Esophagus muscularis mucosa (tissue), 4 donors: ENCODE results near the gene PIK3C2B. TPM values are rescaled to one million over a fixed set of nuclear protein-coding genes. Genes with fewer than 3 reads are reported as not detected.
"Not testable (repeated sequence)": the region's sequence is repeated elsewhere in the genome, so short reads cannot be mapped to it uniquely, and the experiment has no call there.

Experiments used
- DNase-seq: peaks from one replicate; pipeline ENCODE4 v3.0.0-alpha.2; 2017; ENCODE audit errors: extremely low spot score
- H3K27ac ChIP-seq, 4 donors: fragments of 200-600 bp; sonication (generic); replicated peaks in 1 of 4; 1 replicate in 3 of 4; 2 replicates in 1 of 4; pipeline ENCODE4 v1.5.1; 2016 to 2019; ENCODE audit warnings: mild to moderate bottlenecking in 1 of 4
- H3K27me3 ChIP-seq, 4 donors: fragments of 200-600 bp; sonication (generic); one replicate each; pipeline versions ENCODE4 v1.5.1 to v1.6.0; 2016 to 2019
- H3K36me3 ChIP-seq, 4 donors: fragments of 200-600 bp; sonication (generic); one replicate each; pipeline ENCODE4 v1.5.1; 2016 to 2019
- H3K4me1 ChIP-seq, 4 donors: fragments of 200-600 bp; sonication (generic); one replicate each; pipeline ENCODE4 v1.5.1; 2016 to 2019
- H3K4me3 ChIP-seq, 4 donors: fragments of 200-600 bp; sonication (generic); 1 replicate in 2 of 4; 2 replicates in 2 of 4; pipeline ENCODE4 v1.5.1; 2016 to 2019; ENCODE audit warnings: mild to moderate bottlenecking in 4 of 4, moderate library complexity in 1 of 4
- H3K9me3 ChIP-seq, 4 donors: fragments of 200-600 bp; sonication (generic); 1 replicate in 3 of 4; 2 replicates in 1 of 4; pipeline ENCODE4 v1.5.1; 2016 to 2019
- CTCF ChIP-seq, 3 experiments: fragments of 200-600 bp in 2 of 3; fragments of 450-650 bp in 1 of 3; sonication (generic) in 2 of 3; IDR thresholded peaks; one replicate each; pipeline ENCODE4 v1.5.1; 2017 to 2019; ENCODE audit warnings: antibody characterized with exemption in 3 of 3, mild to moderate bottlenecking in 2 of 3, moderate library complexity in 1 of 3
- EP300 ChIP-seq: sonication (generic); formaldehyde crosslinking; IDR thresholded peaks from one replicate; pipeline ENCODE4 v1.6.1; 2017; ENCODE audit warnings: antibody characterized with exemption
- POLR2A ChIP-seq: fragments of 450-650 bp; IDR thresholded peaks from one replicate; pipeline ENCODE4 v1.6.1; 2017; ENCODE audit warnings: antibody characterized with exemption, moderate library complexity, mild to moderate bottlenecking, low read depth
- POLR2AphosphoS5 ChIP-seq, 2 donors: sonication (generic); formaldehyde crosslinking; IDR thresholded peaks; one replicate each; pipeline ENCODE4 v1.6.1; 2017; ENCODE audit warnings: antibody characterized with exemption in 2 of 2
- WGBS: methylation state at CpG from one replicate; pipeline ENCODE4 v1.1.5; 2018; 5-methylcytosine and 5-hydroxymethylcytosine counted together
- intact Hi-C: fragments of 100-400 bp; cut with DNase I; formaldehyde crosslinking; loops from one replicate; pipeline ENCODE4 v1.15.1; 2023
- total RNA-seq, 4 donors: library from RNA; depleted of rRNA; stranded (reverse); fragments of >200 nt; gene quantifications; one replicate each; pipeline versions ENCODE4 v1.1.0 to v1.2.1, GENCODE V29; 2016

Gene PIK3C2B
- total RNA-seq, 4 donors from 2014 or later: 10.8 to 15.8 (median 13.6) TPM

- H3K4me3 ChIP-seq: peak overlapping the region; percentile 71 to 87 (median 83)
- 0% methylated on average over 9 of the region's 14 CpGs for WGBS
- DNase-seq: no peak
Observed at GRCh38 chr1:204493984-204494280, 673 bp downstream of the PIK3C2B start.

GRCh38 chr1:204493145-204493983, 1.2 kb downstream of the PIK3C2B start:
- no peaks in the 10 kb centered on the region for H3K27me3 ChIP-seq
- peak overlapping the region; percentile 85 to 95 (median 92) for H3K27ac ChIP-seq
- H3K9me3 ChIP-seq: no peaks in the 10 kb centered on the region
- 5% methylated on average over 15 of the region's 15 CpGs for WGBS
- TF ChIP-seq CTCF (IDR thresholded peaks at IDR 0.05) (no peak), POLR2AphosphoS5 (IDR thresholded peaks at IDR 0.05) (peak in 1 of 2 donors; percentile 37), POLR2A (no peak), EP300 (no peak)
- peak overlapping the region; percentile 71 to 87 (median 83) for H3K4me3 ChIP-seq
- no peak for DNase-seq
- H3K4me1 ChIP-seq: peaks cover 29 to 59% (median 42%) of the 10 kb centered on the region in 4 donors
- intact Hi-C loops: no loop called here
- no peaks in the 10 kb centered on the region for H3K36me3 ChIP-seq

More at GRCh38 chr1:204493984-204494280, 673 bp downstream of the PIK3C2B start:
- intact Hi-C loops: loop anchor here (2.0 kb wide), 1 partner anchor 47 kb away; no protein-coding TSS in a partner anchor
- H3K9me3 ChIP-seq: no peaks in the 10 kb centered on the region
- H3K27me3 ChIP-seq: no peaks in the 10 kb centered on the region
- H3K27ac ChIP-seq: peak overlapping the region; percentile 85 to 95 (median 92)
- no peaks in the 10 kb centered on the region for H3K36me3 ChIP-seq
- no peak for TF ChIP-seq POLR2A
- no peak for TF ChIP-seq POLR2AphosphoS5 (IDR thresholded peaks at IDR 0.05)
- peaks cover 29 to 59% (median 42%) of the 10 kb centered on the region in 4 donors for H3K4me1 ChIP-seq

GRCh38 chr1:204491655-204492054, 3.0 kb downstream of the PIK3C2B start:
- peak overlapping the region; percentile 85 to 95 (median 92) for H3K27ac ChIP-seq
- H3K36me3 ChIP-seq: no peaks in the 10 kb centered on the region
- H3K27me3 ChIP-seq: no peaks in the 10 kb centered on the region
- intact Hi-C loops: no loop called here
- TF ChIP-seq CTCF (IDR thresholded peaks at IDR 0.05) (no peak), POLR2A (no peak), EP300 (no peak), POLR2AphosphoS5 (IDR thresholded peaks at IDR 0.05) (no peak)
- H3K4me1 ChIP-seq: peaks cover 29 to 61% (median 42%) of the 10 kb centered on the region in 4 donors
- DNase-seq: no peak
- no peaks in the 10 kb centered on the region for H3K9me3 ChIP-seq
- no peak overlapping the region for H3K4me3 ChIP-seq

- H3K36me3 ChIP-seq: no peaks in the 10 kb centered on the region
- WGBS: 78% methylated on average over 5 of the region's 5 CpGs
- DNase-seq: no peak
Observed at GRCh38 chr1:204487256-204487615, 7.4 kb downstream of the PIK3C2B start.

GRCh38 chr1:204486513-204487255, 7.9 kb downstream of the PIK3C2B start:
- H3K27ac ChIP-seq, H3K27me3 ChIP-seq, H3K9me3 ChIP-seq, H3K36me3 ChIP-seq, H3K4me3 ChIP-seq, DNase-seq, intact Hi-C loops: not testable (repeated sequence)
- WGBS: 88% methylated on average over 9 of the region's 9 CpGs
- H3K4me1 ChIP-seq: peaks cover 19 to 42% (median 27%) of the 10 kb centered on the region in 4 donors

More at GRCh38 chr1:204487256-204487615, 7.4 kb downstream of the PIK3C2B start:
- no peaks in the 10 kb centered on the region for H3K9me3 ChIP-seq
- intact Hi-C loops: no loop called here
- no peak overlapping the region for H3K4me3 ChIP-seq
- H3K27me3 ChIP-seq: no peaks in the 10 kb centered on the region
- TF ChIP-seq EP300: no peak
- TF ChIP-seq CTCF (IDR thresholded peaks at IDR 0.05): no peak
- no peak for TF ChIP-seq POLR2AphosphoS5 (IDR thresholded peaks at IDR 0.05)
- no peak for TF ChIP-seq POLR2A
- peaks cover 19 to 42% (median 27%) of the 10 kb centered on the region in 4 donors for H3K4me1 ChIP-seq
- H3K27ac ChIP-seq: no peak overlapping the region
